SIG-M5 (cell line): ENCODE data around the gene MICAL2.

Experiments used
- DNase-seq: peaks from one replicate; lab custom pipeline; 2025; lab: John Stamatoyannopoulos, UW

Gene MICAL2

GRCh38 chr11:12156301-12157140 is 46.1 kb downstream of the MICAL2 start:
- no peak for DNase-seq

DNA sequence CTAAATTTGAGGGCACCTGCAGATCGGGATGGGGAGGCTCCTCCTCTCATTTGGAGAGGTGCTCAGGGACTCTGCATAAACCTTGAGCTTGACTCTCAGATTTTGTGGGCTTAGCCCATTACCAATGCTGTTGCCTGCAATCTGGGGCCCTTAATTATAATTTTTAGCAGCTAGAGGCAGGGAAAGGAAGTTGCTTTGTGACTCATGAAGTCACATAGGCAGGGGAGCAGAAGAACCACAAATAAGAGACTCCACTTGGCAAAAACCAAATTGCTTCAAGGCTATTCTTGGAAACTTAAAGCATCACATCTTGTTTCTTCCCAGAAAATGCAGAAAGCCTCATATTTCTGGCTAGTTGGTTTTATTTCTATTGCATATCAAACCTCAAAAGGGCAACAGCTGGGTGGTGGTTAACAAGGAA is 46.9 kb downstream of the MICAL2 start:
- peak; percentile 30 for DNase-seq

GRCh38 chr11:12158909-12159308 is 48.5 kb downstream of the MICAL2 start:
- DNase-seq: no peak

GRCh38 chr11:12159351-12160099 is 49.1 kb downstream of the MICAL2 start:
- peak; percentile 74 for DNase-seq

DNA sequence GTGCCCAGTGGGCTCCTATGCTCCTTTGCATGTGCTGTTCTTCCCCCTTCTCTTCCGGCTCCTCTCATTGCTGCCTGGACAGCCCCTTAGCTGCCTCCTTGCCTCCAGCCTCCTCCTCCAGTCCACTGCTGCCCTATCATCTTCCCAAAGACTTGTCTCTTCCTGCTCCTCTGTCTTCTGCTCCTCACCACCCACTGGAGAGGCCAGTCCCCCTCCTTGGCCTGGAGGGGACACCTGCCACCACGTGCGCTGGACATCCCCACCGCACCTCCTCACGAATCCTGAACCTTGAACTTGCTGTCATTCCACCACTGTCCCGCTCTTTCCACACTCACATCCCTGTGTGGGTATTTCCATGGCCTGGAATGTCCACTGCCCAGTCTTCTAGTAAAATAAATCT is 49.8 kb downstream of the MICAL2 start:
- no peak for DNase-seq

GRCh38 chr11:12160680-12161079 is 50.3 kb downstream of the MICAL2 start:
- DNase-seq: no peak

GRCh38 chr11:12161137-12161536 is 50.7 kb downstream of the MICAL2 start:
- DNase-seq: no peak

DNA sequence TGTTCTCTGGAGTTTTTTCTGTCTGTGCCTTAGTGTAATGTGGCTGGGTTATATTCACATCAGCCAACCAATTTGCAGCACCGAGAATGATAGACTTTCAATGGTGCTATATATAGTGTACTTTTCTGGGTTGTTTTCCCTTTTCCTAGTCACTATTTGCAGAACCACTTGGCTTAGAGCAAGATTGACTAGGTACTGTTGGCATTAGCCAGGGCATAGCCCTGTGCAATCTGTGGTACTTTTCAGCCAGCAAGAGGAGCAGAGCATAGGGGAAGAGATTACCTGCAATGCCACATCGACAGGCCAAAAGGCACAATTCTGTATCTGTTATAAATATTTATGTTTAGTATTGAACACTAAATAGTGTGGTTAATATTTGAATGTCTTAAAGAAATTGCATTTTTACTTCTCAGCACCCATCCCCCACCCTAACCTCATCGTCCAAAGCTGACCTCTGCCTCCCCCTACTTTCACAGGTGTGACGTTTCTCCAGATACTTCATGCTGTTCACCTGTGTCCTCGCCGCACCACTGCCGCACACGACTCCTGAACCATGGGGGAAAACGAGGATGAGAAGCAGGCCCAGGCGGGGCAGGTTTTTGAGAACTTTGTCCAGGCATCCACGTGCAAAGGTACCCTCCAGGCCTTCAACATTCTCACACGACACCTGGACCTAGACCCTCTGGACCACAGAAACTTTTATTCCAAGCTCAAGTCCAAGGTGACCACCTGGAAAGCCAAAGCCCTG is 51.4 kb downstream of the MICAL2 start:
- DNase-seq: no peak

DNA sequence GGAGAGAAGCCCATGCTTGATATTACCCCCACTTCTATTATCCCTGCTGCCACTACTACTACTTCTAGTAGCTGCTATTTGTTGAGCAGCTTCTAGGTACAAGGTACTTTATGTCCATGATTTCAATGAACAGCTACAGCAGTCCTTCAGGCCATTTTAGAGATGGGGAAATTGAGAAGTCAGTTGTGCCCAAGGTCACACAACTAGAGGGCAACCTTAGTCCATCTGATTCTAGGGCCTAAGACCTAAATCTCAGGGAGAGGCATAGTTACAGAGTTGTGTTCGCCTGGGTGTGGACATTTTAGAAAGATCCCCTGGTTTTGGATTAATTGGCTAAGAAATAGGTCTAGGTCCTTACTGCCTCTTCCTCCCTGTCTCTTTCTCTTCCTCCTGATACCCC is 52.3 kb downstream of the MICAL2 start:
- DNase-seq: no peak

DNA sequence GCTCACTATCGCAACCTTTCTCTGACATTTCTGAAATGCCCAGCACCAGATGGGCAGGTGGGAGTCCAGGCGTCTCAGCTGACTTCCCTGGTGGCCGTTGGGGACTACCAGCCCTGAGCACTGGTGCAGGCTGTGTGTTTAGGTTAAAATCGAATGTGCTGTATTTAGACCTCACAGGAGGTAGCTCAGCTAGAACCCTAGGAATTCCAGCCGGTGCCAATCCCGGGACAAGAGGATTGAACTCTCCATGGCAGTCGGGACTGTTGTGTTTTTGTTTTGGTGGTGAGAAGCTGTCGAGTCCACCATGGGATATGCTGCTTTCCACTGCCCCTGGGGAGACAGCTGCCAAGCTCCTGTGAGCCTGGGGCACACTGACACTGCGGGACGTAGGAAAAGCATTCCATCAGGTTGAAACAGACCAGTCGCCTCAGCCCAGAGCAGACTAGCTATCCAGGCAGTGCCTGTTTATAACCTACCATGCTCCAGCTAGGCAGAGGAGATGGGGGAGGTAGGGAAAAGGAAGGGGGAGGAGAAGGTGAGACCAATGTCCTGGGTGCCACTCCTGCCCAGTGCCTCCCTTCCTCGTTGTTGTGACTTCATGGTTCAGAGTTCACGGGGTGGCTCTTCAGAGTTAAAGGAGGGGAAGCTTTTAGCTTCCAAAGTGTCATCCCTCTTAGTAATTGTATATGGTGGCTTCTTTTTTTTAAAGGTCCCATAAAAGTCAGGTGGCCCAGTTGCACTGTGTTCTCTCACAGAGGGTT is 53.0 kb downstream of the MICAL2 start:
- DNase-seq: no peak

DNA sequence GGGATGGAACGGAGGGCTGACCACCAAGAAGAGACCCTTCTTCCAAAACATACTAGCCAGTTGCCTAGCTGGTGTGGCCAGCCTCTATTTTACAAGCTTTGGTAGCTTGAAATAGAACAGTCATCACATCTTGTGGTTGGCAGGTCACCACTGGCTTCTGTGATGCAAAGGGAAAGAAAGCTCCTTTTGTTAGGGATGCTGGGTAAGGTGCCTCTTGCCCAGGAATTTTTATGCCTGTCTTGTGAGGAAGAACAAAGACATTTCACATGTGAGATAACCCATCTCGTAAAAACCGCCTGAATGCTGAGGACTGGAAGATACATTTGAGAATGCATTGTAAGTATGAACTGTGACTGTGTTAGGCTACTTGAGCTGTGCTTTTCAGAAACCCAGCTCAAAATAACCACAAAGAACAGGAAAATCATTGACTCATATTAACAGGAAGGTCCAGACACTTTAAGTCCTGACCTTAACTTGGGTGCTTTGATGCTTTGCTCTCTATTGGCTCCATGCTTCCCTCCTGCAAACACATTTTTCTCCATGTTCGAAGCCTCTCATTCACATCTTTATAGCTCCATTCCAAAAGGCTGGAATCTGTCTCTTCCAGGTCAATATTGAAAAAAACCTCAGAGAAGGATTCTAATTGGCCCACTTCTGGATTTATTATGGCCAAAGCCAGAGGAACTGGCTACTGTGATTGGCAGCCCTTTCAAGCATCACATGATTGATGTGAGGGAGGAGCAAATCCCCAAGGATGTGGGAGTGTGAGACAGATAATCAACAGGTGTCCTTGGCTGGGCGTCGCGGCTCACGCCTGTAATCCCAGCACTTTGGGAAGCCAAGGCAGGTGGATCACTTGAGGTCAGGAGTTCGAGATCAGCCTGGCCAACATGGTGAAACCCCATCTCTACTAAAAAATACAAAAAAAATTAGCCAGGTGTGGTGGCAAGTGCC is 53.9 kb downstream of the MICAL2 start:
- DNase-seq: no peak

DNA sequence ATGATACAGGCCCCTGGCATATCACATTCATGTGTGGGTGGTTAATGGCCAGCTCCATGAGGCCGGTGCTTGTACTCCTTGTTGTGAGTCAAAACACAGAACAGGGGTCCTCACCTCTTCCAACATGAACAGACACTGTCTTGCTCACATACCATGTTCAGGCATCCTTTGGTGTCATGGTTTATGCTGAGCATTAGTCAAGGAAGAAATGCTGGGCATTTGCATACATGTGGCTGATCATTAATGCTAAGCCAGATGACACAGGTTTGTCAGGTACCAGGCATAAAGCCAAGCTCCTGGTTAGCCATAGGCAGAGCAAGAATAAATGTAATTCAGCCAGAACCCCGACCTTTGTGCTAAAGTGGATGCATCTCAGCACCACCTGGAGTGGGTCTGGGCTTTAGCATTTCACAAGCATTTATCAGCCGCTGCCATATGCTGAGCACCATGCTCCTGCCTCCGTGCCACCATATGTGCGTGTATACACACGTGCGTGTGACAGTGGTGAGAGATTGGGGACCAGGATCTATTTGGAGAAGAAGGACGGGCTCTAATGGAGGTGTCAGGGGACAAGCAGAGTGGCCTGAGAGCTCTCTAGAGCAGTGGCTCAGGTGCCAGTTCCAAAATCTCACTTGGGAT is 55.0 kb downstream of the MICAL2 start:
- DNase-seq: no peak

- DNase-seq: no peak
Measured at GRCh38 chr11:12166299-12167060, 56.1 kb downstream of the MICAL2 start.

GRCh38 chr11:12167061-12168000 is 56.9 kb downstream of the MICAL2 start:
- DNase-seq: peak; percentile 9

- no peak for DNase-seq
Measured at GRCh38 chr11:12168114-12168513, 57.7 kb downstream of the MICAL2 start.

DNA sequence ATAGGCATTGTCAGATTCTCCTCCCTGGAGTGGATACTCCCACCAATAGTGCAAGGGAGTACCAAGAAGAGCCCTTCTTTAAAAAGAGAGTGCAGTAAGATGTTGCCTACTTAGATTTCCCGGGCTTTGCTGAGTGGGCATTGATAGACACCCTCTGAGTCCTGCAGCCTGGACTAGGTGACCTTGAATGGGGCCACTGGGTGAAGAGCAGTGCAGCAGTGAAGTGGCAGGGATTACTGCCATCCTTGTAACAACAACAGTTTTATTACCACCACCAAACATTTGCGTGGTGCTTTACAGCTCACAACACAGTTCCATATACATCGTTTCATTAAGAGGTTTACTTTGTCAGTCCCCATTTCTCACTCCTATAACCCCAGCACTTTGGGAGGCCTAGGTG is 59.4 kb downstream of the MICAL2 start:
- DNase-seq: no peak

GRCh38 chr11:12170501-12170900 is 60.1 kb downstream of the MICAL2 start:
- DNase-seq: no peak

GRCh38 chr11:12170984-12171383 is 60.6 kb downstream of the MICAL2 start:
- DNase-seq: no peak
